ENCODE measurements around the gene CPEB3.

DNA sequence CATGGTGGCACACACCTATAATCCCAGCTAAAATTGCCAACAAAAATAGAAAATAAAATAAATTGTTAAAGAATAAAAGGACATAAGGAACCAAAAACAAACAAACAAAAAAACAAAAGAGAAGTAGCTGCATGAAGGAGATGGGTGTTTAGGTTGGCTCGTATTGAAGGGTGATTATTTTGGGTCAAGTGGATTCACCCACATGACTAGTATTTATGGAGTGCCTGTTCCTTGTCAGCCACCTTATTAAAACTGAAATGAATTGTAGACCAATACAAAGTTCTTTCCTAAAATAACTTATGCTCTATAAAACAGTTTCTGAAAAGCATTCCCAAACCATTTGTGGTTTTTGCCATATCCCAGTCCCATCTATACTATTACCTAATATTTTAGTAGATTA is 228.6 kb downstream of the CPEB3 start:
- TF ChIP-seq, protein P1, sequence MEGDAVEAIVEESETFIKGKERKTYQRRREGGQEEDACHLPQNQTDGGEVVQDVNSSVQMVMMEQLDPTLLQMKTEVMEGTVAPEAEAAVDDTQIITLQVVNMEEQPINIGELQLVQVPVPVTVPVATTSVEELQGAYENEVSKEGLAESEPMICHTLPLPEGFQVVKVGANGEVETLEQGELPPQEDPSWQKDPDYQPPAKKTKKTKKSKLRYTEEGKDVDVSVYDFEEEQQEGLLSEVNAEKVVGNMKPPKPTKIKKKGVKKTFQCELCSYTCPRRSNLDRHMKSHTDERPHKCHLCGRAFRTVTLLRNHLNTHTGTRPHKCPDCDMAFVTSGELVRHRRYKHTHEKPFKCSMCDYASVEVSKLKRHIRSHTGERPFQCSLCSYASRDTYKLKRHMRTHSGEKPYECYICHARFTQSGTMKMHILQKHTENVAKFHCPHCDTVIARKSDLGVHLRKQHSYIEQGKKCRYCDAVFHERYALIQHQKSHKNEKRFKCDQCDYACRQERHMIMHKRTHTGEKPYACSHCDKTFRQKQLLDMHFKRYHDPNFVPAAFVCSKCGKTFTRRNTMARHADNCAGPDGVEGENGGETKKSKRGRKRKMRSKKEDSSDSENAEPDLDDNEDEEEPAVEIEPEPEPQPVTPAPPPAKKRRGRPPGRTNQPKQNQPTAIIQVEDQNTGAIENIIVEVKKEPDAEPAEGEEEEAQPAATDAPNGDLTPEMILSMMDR (IDR thresholded peaks at IDR 0.05) = no peak
- TF ChIP-seq POLR2A (IDR thresholded peaks at IDR 0.05) = no peak

All from adrenal gland (tissue), 5 donors.